Cardiac muscle cell (in vitro differentiated cells and primary cell): ENCODE measurements around the gene OXCT1. TPM values are rescaled to one million over a fixed set of nuclear protein-coding genes. Genes with fewer than 3 reads are reported as not detected.
"Not testable (repeated sequence)": the region's sequence is repeated elsewhere in the genome, so short reads cannot be mapped to it uniquely, and the experiment has no call there.

Source experiments
- DNase-seq, 2 donors: peaks; one replicate each; pipeline versions ENCODE4 v3.0.0 to v3.0.0-alpha.2; 2010 to 2017; ENCODE audit warnings: low read depth in 1 of 2, low spot score in 1 of 2
- H3K27ac ChIP-seq: fragments of 200-600 bp; sonication (generic); 2 replicates; pipeline ENCODE4 v1.5.1; 2016
- H3K27me3 ChIP-seq: fragments of 200-600 bp; sonication (generic); 2 replicates; pipeline ENCODE4 v1.6.0; 2016; ENCODE audit warnings: control low read depth
- H3K36me3 ChIP-seq: fragments of 200-600 bp; sonication (generic); 2 replicates; pipeline ENCODE4 v1.5.1; 2016; ENCODE audit warnings: control low read depth
- H3K4me1 ChIP-seq: fragments of 200-600 bp; sonication (generic); 2 replicates; pipeline ENCODE4 v1.8.1; 2017; ENCODE audit warnings: low read depth, mild to moderate bottlenecking, mixed run types
- H3K4me3 ChIP-seq: fragments of 200-600 bp; sonication (generic); 2 replicates; pipeline ENCODE4 v1.5.1; 2016; ENCODE audit warnings: mild to moderate bottlenecking
- H3K9me3 ChIP-seq: fragments of 200-600 bp; sonication (generic); 2 replicates; pipeline ENCODE4 v1.5.1; 2017; ENCODE audit warnings: low read depth, mild to moderate bottlenecking, control low read depth
- CTCF ChIP-seq: IDR thresholded peaks from 2 replicates; pipeline ENCODE4 v1.5.1; 2012; ENCODE audit warnings: low read depth, mild to moderate bottlenecking, low read length
- polyA plus RNA-seq: library from polyadenylated mRNA; unstranded; fragments of >200 nt; fragmentation: Nextera tagmentation; extraction: Ambion mirVana; gene quantifications from 2 replicates; pipeline ENCODE4 v1.2.1, GENCODE V29; 2016
- total RNA-seq: library from RNA; depleted of rRNA; stranded (reverse); fragments of >200 nt; gene quantifications from 2 replicates; pipeline ENCODE4 v1.2.3, GENCODE V29; 2016

Gene OXCT1
- total and polyA plus RNA-seq, 2 experiments from 2014 or later = 54.8 to 55.8 TPM

- H3K4me3 ChIP-seq = no peak overlapping the region
- TF ChIP-seq CTCF = no peak
- no peaks in the 10 kb centered on the region for H3K4me1 ChIP-seq
Measured at GRCh38 chr5:41815261-41815660, 55.0 kb downstream of the OXCT1 start.

GRCh38 chr5:41814306-41814705, 55.9 kb downstream of the OXCT1 start:
- H3K9me3 ChIP-seq, H3K27ac ChIP-seq, H3K27me3 ChIP-seq, DNase-seq, H3K36me3 ChIP-seq, H3K4me1 ChIP-seq, H3K4me3 ChIP-seq: not testable (repeated sequence)

More at GRCh38 chr5:41815261-41815660, 55.0 kb downstream of the OXCT1 start:
- Histone ChIP-seq H3K36me3 (no peaks in the 10 kb centered on the region), H3K9me3 (no peaks in the 10 kb centered on the region), H3K27me3 (no peaks in the 10 kb centered on the region), H3K27ac (no peak overlapping the region)
- no peak for DNase-seq

- H3K4me3 ChIP-seq = no peak overlapping the region
- no peaks in the 10 kb centered on the region for H3K36me3 ChIP-seq
- H3K4me1 ChIP-seq = no peaks in the 10 kb centered on the region
- no peak overlapping the region for H3K27ac ChIP-seq
- H3K27me3 ChIP-seq = no peaks in the 10 kb centered on the region
- DNase-seq = no peak
- no peaks in the 10 kb centered on the region for H3K9me3 ChIP-seq
- no peak for TF ChIP-seq CTCF
Measured at GRCh38 chr5:41812156-41812555, 58.1 kb downstream of the OXCT1 start.

- no peaks in the 10 kb centered on the region for H3K9me3 ChIP-seq
- H3K27me3 ChIP-seq = no peaks in the 10 kb centered on the region
- H3K4me1 ChIP-seq = no peaks in the 10 kb centered on the region
- H3K36me3 ChIP-seq = no peaks in the 10 kb centered on the region
- no peak for TF ChIP-seq CTCF
- no peak for DNase-seq
- no peak overlapping the region for H3K27ac ChIP-seq
- H3K4me3 ChIP-seq = no peak overlapping the region
Measured at GRCh38 chr5:41809128-41809527, 61.1 kb downstream of the OXCT1 start.

GRCh38 chr5:41808294-41808693, 61.9 kb downstream of the OXCT1 start:
- H3K9me3 ChIP-seq = no peaks in the 10 kb centered on the region
- peak in 1 of 2 donors; percentile 32 for DNase-seq
- no peaks in the 10 kb centered on the region for H3K27me3 ChIP-seq

GRCh38 chr5:41797662-41798061, 72.6 kb downstream of the OXCT1 start:
- no peaks in the 10 kb centered on the region for H3K27me3 ChIP-seq
- peaks cover 11% of the 10 kb centered on the region for H3K4me1 ChIP-seq
- H3K27ac ChIP-seq = no peak overlapping the region
- no peak for DNase-seq
- no peaks in the 10 kb centered on the region for H3K36me3 ChIP-seq
- H3K4me3 ChIP-seq = no peak overlapping the region
- no peaks in the 10 kb centered on the region for H3K9me3 ChIP-seq
- no peak for TF ChIP-seq CTCF

More at GRCh38 chr5:41808294-41808693, 61.9 kb downstream of the OXCT1 start:
- Histone ChIP-seq H3K27ac (no peak overlapping the region), H3K4me1 (no peaks in the 10 kb centered on the region), H3K4me3 (no peak overlapping the region), H3K36me3 (no peaks in the 10 kb centered on the region)
- no peak for TF ChIP-seq CTCF
